Prostate gland (tissue), 2 donors: ENCODE data around the gene CCL19. TPM values are rescaled to one million over a fixed set of nuclear protein-coding genes. Genes with fewer than 3 reads are reported as not detected.
A peak's percentile ranks its signal among the peaks of the same experiment; 100 is the strongest.

Experiments
- DNase-seq: peaks from one replicate; pipeline ENCODE4 v3.0.0-alpha.2; 2019; ENCODE audit warnings: low spot score
- H3K27ac ChIP-seq, 2 donors: fragments of 200-600 bp; sonication (generic); 2 replicates each; pipeline ENCODE4 v1.5.1; 2017 to 2019
- H3K27me3 ChIP-seq: fragments of 200-600 bp; sonication (generic); replicated peaks from 2 replicates; pipeline ENCODE4 v1.5.1; 2019; ENCODE audit not compliant: insufficient read depth
- H3K36me3 ChIP-seq, 2 donors: fragments of 200-600 bp; sonication (generic); 1 replicate in 1 of 2; 2 replicates in 1 of 2; pipeline versions ENCODE4 v1.5.1 to v1.8.1; 2017 to 2019
- H3K4me1 ChIP-seq: fragments of 200-600 bp; sonication (generic); replicated peaks from 2 replicates; pipeline ENCODE4 v1.5.1; 2019
- H3K4me3 ChIP-seq, 2 donors: fragments of 200-600 bp; sonication (generic); 2 replicates each; pipeline ENCODE4 v1.5.1; 2017 to 2019
- H3K9me3 ChIP-seq: fragments of 200-600 bp; sonication (generic); 2 replicates; pipeline ENCODE4 v1.5.1; 2017
- CTCF ChIP-seq, 4 experiments: fragments of 200-600 bp in 2 of 4; fragments of 450-650 bp in 2 of 4; sonication (generic) in 2 of 4; IDR thresholded peaks; 1 replicate in 3 of 4; 2 replicates in 1 of 4; pipeline ENCODE4 v1.5.1; 2016 to 2019; ENCODE audit warnings: antibody characterized with exemption in 4 of 4, mild to moderate bottlenecking in 2 of 4, moderate library complexity in 2 of 4
- POLR2A ChIP-seq: fragments of 450-650 bp; IDR thresholded peaks from one replicate; pipeline ENCODE4 v1.6.1; 2016; ENCODE audit warnings: antibody characterized with exemption, mild to moderate bottlenecking
- POLR2AphosphoS5 ChIP-seq: sonication (generic); formaldehyde crosslinking; IDR thresholded peaks from one replicate; pipeline ENCODE4 v1.6.1; 2017; ENCODE audit warnings: antibody characterized with exemption
- WGBS: methylation state at CpG from one replicate; pipeline ENCODE4 v1.1.5; 2018; 5-methylcytosine and 5-hydroxymethylcytosine counted together
- intact Hi-C: fragments of 100-400 bp; cut with DNase I; formaldehyde crosslinking; loops from one replicate; pipeline ENCODE4 v1.14.2; 2022
- total RNA-seq, 2 donors: library from RNA; depleted of rRNA; stranded (reverse); fragments of >200 nt; gene quantifications; one replicate each; pipeline ENCODE4 v1.1.0, GENCODE V29; 2016

The CCL19 gene
- total RNA-seq, 2 donors from 2014 or later: 1.8 TPM; not detected in 1

GRCh38 chr9:34709196-34709978, 18.3 kb upstream of the CCL19 start:
- intact Hi-C loops: loop anchor here (10.0 kb wide), 1 partner anchor 275 kb away; the partner anchor contains the start of gene DNAJB5
- no peak for DNase-seq
- Histone ChIP-seq H3K4me1 (no peaks in the 10 kb centered on the region), H3K4me3 (no peak overlapping the region), H3K27me3 (no peaks in the 10 kb centered on the region), H3K9me3 (no peaks in the 10 kb centered on the region), H3K27ac (no peak overlapping the region), H3K36me3 (no peaks in the 10 kb centered on the region)
- no peak for TF ChIP-seq CTCF (IDR thresholded peaks at IDR 0.05)
- 97% methylated on average over 9 of the region's 9 CpGs for WGBS

GRCh38 chr9:34707130-34707529, 16.1 kb upstream of the CCL19 start:
- WGBS: 75% methylated on average over 2 of the region's 2 CpGs
- no peaks in the 10 kb centered on the region for H3K36me3 ChIP-seq
- no peak for DNase-seq
- no peak overlapping the region for H3K4me3 ChIP-seq
- no peaks in the 10 kb centered on the region for H3K27me3 ChIP-seq
- TF ChIP-seq POLR2A (no peak), CTCF (IDR thresholded peaks at IDR 0.05) (no peak), POLR2AphosphoS5 (no peak)
- intact Hi-C loops: loop anchor here (10.0 kb wide), 1 partner anchor 278 kb away; the partner anchor contains the start of gene DNAJB5
- no peaks in the 10 kb centered on the region for H3K9me3 ChIP-seq
- H3K4me1 ChIP-seq: no peaks in the 10 kb centered on the region
- no peak overlapping the region for H3K27ac ChIP-seq

GRCh38 chr9:34701769-34702736, 11.0 kb upstream of the CCL19 start:
- 4% methylated on average over 30 of the region's 30 CpGs for WGBS
- intact Hi-C loops: loop anchor here (5.0 to 10.0 kb wide), 3 partner anchors 35 to 283 kb away; partner anchors contain the start of genes DCTN3 and DNAJB5

More at GRCh38 chr9:34701769-34702736, 11.0 kb upstream of the CCL19 start:
- no peaks in the 10 kb centered on the region for H3K27me3 ChIP-seq
- peak overlapping the region; percentile 50 to 55 for H3K4me3 ChIP-seq
- no peaks in the 10 kb centered on the region for H3K4me1 ChIP-seq
- H3K27ac ChIP-seq: peak overlapping the region; percentile 70 to 80
- peak; percentile 83 for DNase-seq
- no peak for TF ChIP-seq POLR2A
- TF ChIP-seq POLR2AphosphoS5: peak; percentile 78
- peak; percentile 90 to 95 (median 94) for TF ChIP-seq CTCF (IDR thresholded peaks at IDR 0.05)
- no peaks in the 10 kb centered on the region for H3K36me3 ChIP-seq
- H3K9me3 ChIP-seq: no peaks in the 10 kb centered on the region
